Trophoblast cell (in vitro differentiated cells and primary cell): ENCODE measurements around the gene NMNAT2.

Source experiments
- DNase-seq, 2 donors: peaks; one replicate each; pipeline ENCODE4 v3.0.0-alpha.2; 2016
- H2AFZ ChIP-seq: 2 replicates; pipeline ENCODE4 v1.6.1; 2013; ENCODE audit warnings: low read length, moderate library complexity, mild to moderate bottlenecking; ENCODE audit not compliant: insufficient read depth, poor library complexity
- H2AK5ac ChIP-seq: 2 replicates; pipeline ENCODE4 v1.6.1; 2013; ENCODE audit warnings: mild to moderate bottlenecking, low read length
- H2BK120ac ChIP-seq: 2 replicates; pipeline ENCODE4 v1.6.1; 2013; ENCODE audit warnings: low read length, mild to moderate bottlenecking, moderate library complexity; ENCODE audit not compliant: insufficient read depth, poor library complexity
- H2BK12ac ChIP-seq: 2 replicates; pipeline ENCODE4 v1.6.1; 2013; ENCODE audit warnings: mild to moderate bottlenecking, low read length, moderate library complexity
- H2BK5ac ChIP-seq: 2 replicates; pipeline ENCODE4 v1.6.1; 2013; ENCODE audit warnings: low read length, low read depth, moderate library complexity, mild to moderate bottlenecking; ENCODE audit not compliant: poor library complexity
- H3K14ac ChIP-seq: 2 replicates; pipeline ENCODE4 v1.6.1; 2013; ENCODE audit warnings: mild to moderate bottlenecking, low read length
- H3K18ac ChIP-seq: 2 replicates; pipeline ENCODE4 v1.6.1; 2013; ENCODE audit warnings: mild to moderate bottlenecking, low read length
- H3K23ac ChIP-seq: 2 replicates; pipeline ENCODE4 v1.6.1; 2013; ENCODE audit warnings: low read length
- H3K27ac ChIP-seq: 2 replicates; pipeline ENCODE4 v1.5.1; 2013; ENCODE audit warnings: low read depth, mild to moderate bottlenecking, inconsistent platforms, low read length, moderate library complexity
- H3K27me3 ChIP-seq: 2 replicates; pipeline ENCODE4 v1.6.1; 2013; ENCODE audit warnings: inconsistent platforms, mild to moderate bottlenecking, low read length, moderate library complexity; ENCODE audit not compliant: insufficient read depth
- H3K36me3 ChIP-seq, 2 experiments: 1 replicate in 1 of 2; 2 replicates in 1 of 2; pipeline ENCODE4 v1.6.1; 2013; ENCODE audit warnings: low read length in 2 of 2, mild to moderate bottlenecking in 2 of 2, moderate library complexity in 1 of 2; ENCODE audit not compliant: insufficient read depth in 2 of 2, control insufficient read depth in 1 of 2
- H3K4ac ChIP-seq: 2 replicates; pipeline ENCODE4 v1.6.1; 2013; ENCODE audit warnings: low read depth, mild to moderate bottlenecking, low read length, moderate library complexity
- H3K4me1 ChIP-seq, 2 experiments: 1 replicate in 1 of 2; 2 replicates in 1 of 2; pipeline ENCODE4 v1.6.1; 2013; ENCODE audit warnings: low read length in 2 of 2, mild to moderate bottlenecking in 2 of 2, moderate library complexity in 1 of 2; ENCODE audit not compliant: insufficient read depth in 2 of 2, control insufficient read depth in 1 of 2
- H3K4me2 ChIP-seq: 2 replicates; pipeline ENCODE4 v1.6.1; 2013; ENCODE audit warnings: inconsistent platforms, mild to moderate bottlenecking, low read length, moderate library complexity
- H3K4me3 ChIP-seq: 2 replicates; pipeline ENCODE4 v1.5.1; 2013; ENCODE audit warnings: mild to moderate bottlenecking, low read depth, low read length, inconsistent platforms
- H3K79me1 ChIP-seq: one replicate; pipeline ENCODE4 v1.6.1; 2013; ENCODE audit warnings: low read length
- H3K79me2 ChIP-seq: 2 replicates; pipeline ENCODE4 v1.6.1; 2013; ENCODE audit warnings: low read length, mild to moderate bottlenecking; ENCODE audit not compliant: control insufficient read depth, insufficient read depth, poor library complexity
- H3K9ac ChIP-seq: 2 replicates; pipeline ENCODE4 v1.6.1; 2013; ENCODE audit warnings: mild to moderate bottlenecking, low read length
- H3K9me3 ChIP-seq: 2 replicates; pipeline ENCODE4 v1.6.1; 2013; ENCODE audit warnings: low read depth, mild to moderate bottlenecking, control low read depth, inconsistent platforms, low read length; ENCODE audit not compliant: insufficient read depth
- H4K12ac ChIP-seq: 2 replicates; pipeline ENCODE4 v1.6.1; 2013; ENCODE audit warnings: low read depth, mild to moderate bottlenecking, low read length, moderate library complexity
- H4K8ac ChIP-seq: 2 replicates; pipeline ENCODE4 v1.6.1; 2013; ENCODE audit warnings: low read depth, mild to moderate bottlenecking, low read length, moderate library complexity
- H4K91ac ChIP-seq: one replicate; pipeline ENCODE4 v1.6.1; 2013; ENCODE audit warnings: low read depth, mild to moderate bottlenecking, low read length, moderate library complexity
- WGBS: extraction: QIAGEN DNeasy Blood & Tissue Kit; methylation state at CpG from one replicate; pipeline ENCODE4 v1.1.7; 2013; ENCODE audit warnings: missing lambda C conversion rate; ENCODE audit not compliant: insufficient read length, insufficient coverage; ENCODE audit errors: extremely low coverage; 5-methylcytosine and 5-hydroxymethylcytosine counted together

NMNAT2 gene

DNA sequence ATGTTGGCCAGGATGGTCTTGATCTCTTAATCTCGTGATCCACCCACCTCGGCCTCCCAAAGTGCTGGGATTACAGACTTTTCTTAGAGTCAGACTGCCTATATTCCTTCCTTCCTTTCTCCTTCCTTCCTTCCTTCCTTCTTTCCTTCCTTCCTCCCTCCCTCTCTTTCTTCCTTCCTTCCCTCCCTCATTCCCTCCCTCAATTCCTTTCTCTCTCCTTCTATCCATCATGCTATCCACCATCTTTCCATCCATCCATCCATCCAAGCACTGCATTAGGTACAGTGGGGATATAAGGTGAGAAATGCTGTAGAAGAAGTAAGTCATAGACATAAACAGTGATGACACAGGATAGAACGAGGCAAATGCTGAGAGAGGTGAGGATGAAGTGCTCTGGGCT lies 218.9 kb downstream of the NMNAT2 start:
- no peak for DNase-seq
- no peaks in the 10 kb centered on the region for H3K36me3 ChIP-seq
- H3K4ac ChIP-seq, result no peak overlapping the region
- H3K79me2 ChIP-seq, result no peaks in the 10 kb centered on the region
- no peak overlapping the region for H2BK5ac ChIP-seq
- no peaks in the 10 kb centered on the region for H3K79me1 ChIP-seq
- H4K8ac ChIP-seq, result no peak overlapping the region
- no CpG with 5 or more reads among the region's 3 CpGs for WGBS
- no peak overlapping the region for H2AK5ac ChIP-seq
- no peak overlapping the region for H3K18ac ChIP-seq
- H3K27me3 ChIP-seq, result no peaks in the 10 kb centered on the region
- H2BK12ac ChIP-seq, result no peak overlapping the region
- no peak overlapping the region for H3K23ac ChIP-seq
- no peak overlapping the region for H2AFZ ChIP-seq
- H2BK120ac ChIP-seq, result no peak overlapping the region
- H3K14ac ChIP-seq, result no peak overlapping the region
- no peak overlapping the region for H4K91ac ChIP-seq
- H3K4me1 ChIP-seq, result peaks cover 4 to 7% of the 10 kb centered on the region in 2 experiments
- no peak overlapping the region for H3K4me2 ChIP-seq
- H3K9me3 ChIP-seq, result no peaks in the 10 kb centered on the region
- no peak overlapping the region for H4K12ac ChIP-seq
- no peak overlapping the region for H3K9ac ChIP-seq
- no peak overlapping the region for H3K27ac ChIP-seq
- no peak overlapping the region for H3K4me3 ChIP-seq

DNA sequence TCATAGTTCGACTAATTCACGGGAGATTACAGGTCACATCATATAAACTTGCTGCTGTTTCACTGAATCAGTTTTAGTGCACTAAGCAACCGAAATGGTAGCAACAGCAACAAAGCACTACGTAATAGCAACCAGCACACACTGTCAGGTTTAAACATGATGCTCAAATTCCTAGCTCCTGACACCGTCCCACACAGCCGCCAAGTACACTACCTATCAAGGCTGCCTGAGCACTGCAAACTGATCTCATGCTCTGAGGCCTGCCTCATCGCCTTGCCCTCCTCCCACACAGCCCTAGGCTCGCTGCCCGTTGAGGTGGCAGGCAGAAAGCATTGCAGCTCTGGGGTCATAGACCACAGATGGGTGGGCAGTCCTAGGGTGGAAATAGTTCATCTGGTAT lies 219.7 kb downstream of the NMNAT2 start:
- no peak overlapping the region for H3K23ac ChIP-seq
- WGBS, result no CpG with 5 or more reads among the region's 9 CpGs
- no peaks in the 10 kb centered on the region for H3K79me1 ChIP-seq
- H3K4me3 ChIP-seq, result no peak overlapping the region
- H3K14ac ChIP-seq, result no peak overlapping the region
- H2BK12ac ChIP-seq, result no peak overlapping the region
- H3K9me3 ChIP-seq, result no peaks in the 10 kb centered on the region
- H2AFZ ChIP-seq, result no peak overlapping the region
- no peak overlapping the region for H2AK5ac ChIP-seq
- H3K9ac ChIP-seq, result no peak overlapping the region
- no peak overlapping the region for H4K8ac ChIP-seq
- H3K79me2 ChIP-seq, result no peaks in the 10 kb centered on the region
- peaks cover 4 to 7% of the 10 kb centered on the region in 2 experiments for H3K4me1 ChIP-seq
- no peaks in the 10 kb centered on the region for H3K36me3 ChIP-seq
- H2BK5ac ChIP-seq, result no peak overlapping the region
- H4K91ac ChIP-seq, result no peak overlapping the region
- peak; percentile 96 to 97 for DNase-seq
- H3K27ac ChIP-seq, result no peak overlapping the region
- H3K18ac ChIP-seq, result no peak overlapping the region
- no peak overlapping the region for H2BK120ac ChIP-seq
- H3K4me2 ChIP-seq, result no peak overlapping the region
- H3K27me3 ChIP-seq, result no peaks in the 10 kb centered on the region
- H4K12ac ChIP-seq, result no peak overlapping the region
- no peak overlapping the region for H3K4ac ChIP-seq
